Stimulated activated naive CD8-positive, alpha-beta T cell treated with anti-CD3 and anti-CD28 coated beads, Interleukin-15, amount 100 ng/mL, for 72 hours (primary cell): ENCODE data around the gene MAP3K13.

Experiments
- ATAC-seq: fragments of 150-1000 bp; cut with Tn5 transposase; 2 replicates; pipeline ENCODE4 v1.10.0; 2021; ENCODE audit warnings: mild to moderate bottlenecking, moderate library complexity
- DNase-seq, 2 donors: peaks; one replicate each; pipeline ENCODE4 v3.0.0; 2021 to 2022
- H3K27ac Mint-ChIP-seq, 2 donors: one replicate each; pipeline ENCODE4 v1.8.0; 2022; ENCODE audit warnings: mild to moderate bottlenecking in 2 of 2, mixed read lengths in 2 of 2, moderate library complexity in 2 of 2
- H3K27me3 Mint-ChIP-seq: one replicate; pipeline ENCODE4 v1.8.0; 2022; ENCODE audit warnings: mixed read lengths
- H3K4me1 Mint-ChIP-seq: one replicate; pipeline ENCODE4 v1.8.0; 2022; ENCODE audit warnings: mild to moderate bottlenecking, mixed read lengths
- H3K4me3 Mint-ChIP-seq, 2 donors: one replicate each; pipeline ENCODE4 v1.8.0; 2022; ENCODE audit warnings: mild to moderate bottlenecking in 2 of 2, mixed read lengths in 2 of 2, moderate library complexity in 1 of 2
- H3K9me3 Mint-ChIP-seq, 2 donors: one replicate each; pipeline ENCODE4 v1.8.0; 2022; ENCODE audit warnings: mixed read lengths in 2 of 2

MAP3K13 gene

DNA sequence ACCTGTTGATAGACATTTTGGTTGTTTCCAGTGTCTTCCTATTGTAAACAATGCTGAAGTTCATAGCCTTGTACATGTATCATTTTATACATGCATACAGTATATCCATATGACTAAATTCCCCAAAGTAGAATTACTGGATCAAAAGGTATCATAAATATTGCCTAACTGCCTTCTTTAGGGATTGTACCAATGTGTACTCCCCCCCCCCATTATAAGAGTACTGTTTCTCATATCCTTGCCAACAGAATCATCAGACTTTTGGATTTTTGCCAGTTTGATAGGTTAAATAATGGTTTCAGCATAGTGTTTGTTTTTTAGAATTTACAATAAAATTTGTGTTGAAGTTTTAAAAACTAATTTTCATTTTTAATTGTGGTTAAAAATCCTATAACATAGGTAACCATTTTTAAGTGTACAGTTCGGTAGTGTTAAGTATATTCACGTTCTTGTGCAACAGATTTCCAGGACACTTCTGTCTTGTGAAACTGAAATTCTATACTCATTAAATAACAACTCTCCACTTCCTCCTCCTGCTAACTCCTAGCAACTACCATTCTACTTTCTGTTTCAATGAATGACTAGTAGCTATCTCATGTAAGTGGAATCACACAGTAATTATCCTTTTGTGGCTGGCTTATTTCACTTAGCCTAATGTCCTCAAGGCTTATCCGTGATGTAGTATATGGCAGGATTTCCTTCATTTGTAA, 30.8 kb upstream of the MAP3K13 start:
- H3K27ac Mint-ChIP-seq = peak overlapping the region in 1 of 2 donors; percentile 28
- H3K27me3 Mint-ChIP-seq = no peaks in the 10 kb centered on the region
- no peaks in the 10 kb centered on the region for H3K9me3 Mint-ChIP-seq
- H3K4me3 Mint-ChIP-seq = no peak overlapping the region
- ATAC-seq = peak; percentile 95
- H3K4me1 Mint-ChIP-seq = peaks cover 18% of the 10 kb centered on the region
- DNase-seq = no peak

DNA sequence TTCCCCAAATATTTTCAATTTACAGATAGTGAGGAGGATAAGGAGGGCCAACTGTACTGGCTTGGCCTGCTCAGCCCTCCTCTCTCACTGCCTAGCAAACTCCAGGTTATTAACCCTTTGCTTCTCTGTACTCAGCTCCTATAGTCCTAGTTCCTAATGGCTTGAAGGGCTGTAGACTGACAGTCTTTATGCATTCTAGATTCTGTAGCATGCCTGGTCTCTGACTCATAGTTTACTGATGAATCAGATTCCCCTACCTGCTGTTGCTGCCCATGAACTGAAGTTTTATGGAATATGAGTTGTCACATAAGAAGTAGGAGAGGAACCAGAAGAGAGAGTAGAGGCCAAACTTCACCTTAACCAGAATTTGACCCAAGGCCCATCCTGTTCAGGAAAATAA, 27.1 kb upstream of the MAP3K13 start:
- ATAC-seq (peak; percentile 50), DNase-seq (no peak)
- peaks cover 18% of the 10 kb centered on the region for H3K4me1 Mint-ChIP-seq
- no peaks in the 10 kb centered on the region for H3K9me3 Mint-ChIP-seq
- H3K27ac Mint-ChIP-seq = no peak overlapping the region
- H3K27me3 Mint-ChIP-seq = no peaks in the 10 kb centered on the region
- no peak overlapping the region for H3K4me3 Mint-ChIP-seq

GRCh38 chr3:185337231-185337816, 25.6 kb upstream of the MAP3K13 start:
- Mint-ChIP-seq H3K4me3 (no peak overlapping the region), H3K4me1 (peaks cover 13% of the 10 kb centered on the region), H3K27ac (no peak overlapping the region), H3K27me3 (no peaks in the 10 kb centered on the region), H3K9me3 (no peaks in the 10 kb centered on the region)
- DNase-seq = no peak
- no peak for ATAC-seq

DNA sequence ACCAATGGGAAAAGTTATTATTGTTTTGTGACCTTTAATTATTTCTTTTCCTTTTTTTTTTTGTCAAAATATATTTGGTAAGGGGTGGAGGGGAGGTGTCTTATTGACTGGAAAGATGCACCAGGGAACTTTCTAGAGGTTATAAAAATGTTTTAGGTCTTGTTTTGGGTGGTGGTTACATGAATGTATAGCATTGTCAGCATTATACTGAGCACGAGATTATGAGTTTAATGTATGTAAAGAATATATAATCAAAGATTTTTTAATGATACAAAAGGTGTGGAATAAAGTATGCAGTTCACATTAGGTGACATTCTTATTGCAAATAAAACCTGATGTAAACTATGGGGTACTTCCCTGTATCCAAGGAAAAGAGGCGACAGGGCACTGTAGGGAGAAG, 23.0 kb upstream of the MAP3K13 start:
- H3K9me3 Mint-ChIP-seq = no peaks in the 10 kb centered on the region
- H3K4me3 Mint-ChIP-seq = no peak overlapping the region
- H3K4me1 Mint-ChIP-seq = peaks cover 10% of the 10 kb centered on the region
- H3K27ac Mint-ChIP-seq = no peak overlapping the region
- DNase-seq = no peak
- ATAC-seq = no peak
- no peaks in the 10 kb centered on the region for H3K27me3 Mint-ChIP-seq

- H3K4me3 Mint-ChIP-seq = no peak overlapping the region
- ATAC-seq (no peak), DNase-seq (no peak)
- no peaks in the 10 kb centered on the region for H3K9me3 Mint-ChIP-seq
- no peaks in the 10 kb centered on the region for H3K27me3 Mint-ChIP-seq
- peaks cover 9% of the 10 kb centered on the region for H3K4me1 Mint-ChIP-seq
- no peak overlapping the region for H3K27ac Mint-ChIP-seq
Observed at GRCh38 chr3:185340751-185341150, 22.2 kb upstream of the MAP3K13 start.

GRCh38 chr3:185341616-185342458, 21.1 kb upstream of the MAP3K13 start:
- DNase-seq = no peak
- no peak for ATAC-seq
- Mint-ChIP-seq H3K27me3 (no peaks in the 10 kb centered on the region), H3K9me3 (no peaks in the 10 kb centered on the region), H3K27ac (no peak overlapping the region), H3K4me1 (peaks cover 6% of the 10 kb centered on the region), H3K4me3 (no peak overlapping the region)

- ATAC-seq = no peak
Observed at GRCh38 chr3:185342459-185343174, 20.3 kb upstream of the MAP3K13 start.

DNA sequence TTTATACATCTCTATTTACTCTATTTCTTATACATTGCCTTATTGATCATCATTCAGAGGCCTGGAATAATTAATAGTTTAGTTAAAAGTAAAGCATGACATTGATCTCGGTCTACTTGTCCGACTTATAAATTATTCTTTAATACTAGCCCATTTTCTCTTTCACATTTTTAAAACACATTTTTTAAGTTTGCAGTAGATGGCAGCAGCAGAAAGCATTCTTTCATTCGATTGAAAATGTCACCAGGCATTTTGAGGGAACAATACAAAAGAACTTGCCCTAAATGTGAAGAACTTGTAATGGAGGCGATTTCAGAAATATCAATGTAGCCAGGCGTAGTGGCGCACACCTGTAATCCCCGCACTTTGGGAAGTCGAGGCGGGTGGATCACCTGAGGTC, 15.5 kb upstream of the MAP3K13 start:
- no peak for ATAC-seq
- Mint-ChIP-seq H3K4me3 (no peak overlapping the region), H3K9me3 (peaks cover 0 to 4% of the 10 kb centered on the region in 2 donors), H3K27ac (no peak overlapping the region), H3K27me3 (no peaks in the 10 kb centered on the region), H3K4me1 (peaks cover 6% of the 10 kb centered on the region)
- DNase-seq = no peak

More at GRCh38 chr3:185342459-185343174, 20.3 kb upstream of the MAP3K13 start:
- H3K27ac Mint-ChIP-seq = peak overlapping the region in 1 of 2 donors; percentile 6
- no peaks in the 10 kb centered on the region for H3K27me3 Mint-ChIP-seq
- no peaks in the 10 kb centered on the region for H3K9me3 Mint-ChIP-seq
- no peak overlapping the region for H3K4me3 Mint-ChIP-seq
- DNase-seq = no peak
- peaks cover 6% of the 10 kb centered on the region for H3K4me1 Mint-ChIP-seq

DNA sequence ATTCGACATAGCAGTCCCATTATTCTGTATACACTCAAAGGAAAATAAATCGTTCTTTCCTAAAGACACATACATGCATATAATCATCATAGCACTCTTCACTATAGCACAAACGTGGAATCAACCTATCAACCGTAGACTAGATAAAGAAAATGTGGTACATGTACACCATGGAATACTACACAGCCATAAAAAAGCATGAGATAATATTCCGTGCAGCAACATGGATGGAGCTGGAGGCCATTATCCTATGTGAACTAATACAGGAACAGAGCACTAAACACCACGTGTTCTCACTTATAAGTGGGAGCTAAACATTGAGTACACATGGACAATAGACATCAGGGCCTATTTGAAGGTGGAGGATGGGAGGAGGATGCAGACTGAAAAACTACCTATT, 12.1 kb upstream of the MAP3K13 start:
- no peak overlapping the region for H3K4me3 Mint-ChIP-seq
- peaks cover 0 to 4% of the 10 kb centered on the region in 2 donors for H3K9me3 Mint-ChIP-seq
- H3K27ac Mint-ChIP-seq = no peak overlapping the region
- peaks cover 23% of the 10 kb centered on the region for H3K27me3 Mint-ChIP-seq
- H3K4me1 Mint-ChIP-seq = no peaks in the 10 kb centered on the region
- no peak for DNase-seq
- no peak for ATAC-seq

DNA sequence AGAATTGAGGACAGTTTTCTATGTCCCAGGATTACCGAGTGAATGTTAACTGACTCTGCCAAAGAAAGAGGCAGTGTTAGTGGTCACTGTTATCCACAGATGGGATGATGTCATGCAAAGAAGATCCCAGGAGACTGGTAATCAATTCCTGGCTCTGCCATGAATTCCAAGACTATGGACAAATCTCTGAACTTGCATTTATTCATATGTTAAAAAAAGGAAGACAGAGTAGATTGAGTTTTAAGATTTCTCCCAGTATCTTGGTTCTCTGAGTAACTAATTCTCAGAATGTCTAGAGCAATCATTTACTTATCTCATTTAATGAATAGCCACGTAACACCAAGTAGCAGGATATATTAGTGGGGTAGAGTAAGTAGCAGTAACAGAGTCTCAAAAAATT, 11.5 kb upstream of the MAP3K13 start:
- Mint-ChIP-seq H3K4me3 (no peak overlapping the region), H3K4me1 (no peaks in the 10 kb centered on the region), H3K9me3 (peaks cover 0 to 4% of the 10 kb centered on the region in 2 donors), H3K27ac (no peak overlapping the region), H3K27me3 (peaks cover 25% of the 10 kb centered on the region)
- ATAC-seq = no peak
- no peak for DNase-seq

GRCh38 chr3:185353225-185353624, 9.7 kb upstream of the MAP3K13 start:
- Mint-ChIP-seq H3K4me1 (no peaks in the 10 kb centered on the region), H3K27ac (no peak overlapping the region), H3K9me3 (peaks cover 0 to 4% of the 10 kb centered on the region in 2 donors), H3K27me3 (peaks cover 33% of the 10 kb centered on the region), H3K4me3 (no peak overlapping the region)
- DNase-seq = no peak
- no peak for ATAC-seq

- peak; percentile 78 to 82 for DNase-seq
- H3K9me3 Mint-ChIP-seq = peaks cover 0 to 4% of the 10 kb centered on the region in 2 donors
- peaks cover 37% of the 10 kb centered on the region for H3K27me3 Mint-ChIP-seq
- no peak overlapping the region for H3K27ac Mint-ChIP-seq
- no peak overlapping the region for H3K4me3 Mint-ChIP-seq
- H3K4me1 Mint-ChIP-seq = no peaks in the 10 kb centered on the region
- ATAC-seq = peak; percentile 100
Observed at GRCh38 chr3:185353823-185354614, 8.9 kb upstream of the MAP3K13 start.

- ATAC-seq (no peak), DNase-seq (no peak)
- Mint-ChIP-seq H3K27ac (no peak overlapping the region), H3K4me1 (no peaks in the 10 kb centered on the region), H3K4me3 (no peak overlapping the region), H3K27me3 (peaks cover 41% of the 10 kb centered on the region), H3K9me3 (no peaks in the 10 kb centered on the region)
Observed at GRCh38 chr3:185356499-185356898, 6.4 kb upstream of the MAP3K13 start.

DNA sequence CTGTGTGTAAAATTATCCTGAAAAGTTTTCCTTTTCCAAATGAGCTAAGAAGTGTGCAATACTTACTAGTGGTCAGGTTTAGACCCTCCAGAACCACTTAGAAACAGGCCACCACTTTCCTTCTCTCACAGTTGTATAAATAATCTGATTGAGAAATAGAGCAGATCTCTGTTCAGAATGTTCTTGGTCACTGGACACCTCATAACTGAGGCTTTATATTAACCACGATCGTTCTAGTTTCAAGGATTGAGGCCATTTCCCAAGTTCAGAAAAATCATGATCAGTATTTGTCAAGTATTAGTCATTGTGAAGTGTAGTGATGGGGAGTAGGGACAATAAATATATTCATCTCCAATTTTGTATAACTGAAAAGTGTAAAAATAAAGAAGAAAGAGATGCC, 1.0 kb upstream of the MAP3K13 start:
- ATAC-seq = no peak
- DNase-seq = no peak
- Mint-ChIP-seq H3K9me3 (no peaks in the 10 kb centered on the region), H3K4me1 (peaks cover 18% of the 10 kb centered on the region), H3K27me3 (peaks cover 54% of the 10 kb centered on the region), H3K27ac (no peak overlapping the region), H3K4me3 (no peak overlapping the region)
